Measurements from ENCODE around the gene NEU2.
"Not testable (repeated sequence)": the region's sequence is repeated elsewhere in the genome, so short reads cannot be mapped to it uniquely, and the experiment has no call there.

Gene NEU2

DNA sequence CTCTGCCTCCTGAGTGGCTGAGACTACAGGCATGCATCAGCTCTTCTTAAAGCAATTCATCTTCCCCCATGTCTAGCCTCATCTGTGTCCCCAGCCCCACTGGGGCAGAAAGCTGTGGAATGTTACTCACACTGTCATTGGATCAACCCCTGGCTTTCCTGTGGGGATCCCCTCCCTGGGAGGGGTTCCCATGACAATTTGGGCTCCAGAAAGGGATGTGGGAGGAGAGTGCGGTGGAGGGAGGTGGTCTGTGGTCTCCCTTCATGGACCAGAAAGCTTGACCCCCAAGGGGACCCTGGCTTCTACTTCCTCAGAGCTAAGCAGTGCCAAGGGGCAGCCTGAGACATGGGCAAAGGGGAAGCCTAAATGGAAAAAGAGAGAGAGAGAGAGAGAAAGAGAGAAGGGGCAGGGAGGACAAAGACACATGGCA lies 20.8 kb upstream of the NEU2 start:
- DNase-seq (ENCODE audit: insufficient read length) (no peak), FAIRE-seq (no peak)
- TF ChIP-seq POLR2AphosphoS5 (IDR thresholded peaks at IDR 0.05; ENCODE audit: low read depth, low read length) (no peak), POLR2A (IDR thresholded peaks at IDR 0.05; ENCODE audit: low read depth, low read length) (no peak), TAF1 (IDR thresholded peaks at IDR 0.05; ENCODE audit: borderline replicate concordance, low read depth, low read length) (no peak)

GRCh38 chr2:233012301-233012971 lies 20.0 kb upstream of the NEU2 start:
- TF ChIP-seq TAF1 (IDR thresholded peaks at IDR 0.05; ENCODE audit: borderline replicate concordance, low read depth, low read length): no peak
- TF ChIP-seq POLR2A (IDR thresholded peaks at IDR 0.05; ENCODE audit: low read depth, low read length): no peak
- no peak for TF ChIP-seq POLR2AphosphoS5 (IDR thresholded peaks at IDR 0.05; ENCODE audit: low read depth, low read length)
- no peak for FAIRE-seq
- DNase-seq (ENCODE audit: insufficient read length): no peak

GRCh38 chr2:233013027-233013461 lies 19.4 kb upstream of the NEU2 start, which contains the start of gene NGEF:
Gene NGEF, minus strand, starts transcription at chr2:233013256. Its CDS starts 38,366 bp downstream, at chr2:232974890.
- FAIRE-seq (no peak), DNase-seq (ENCODE audit: insufficient read length) (no peak)
- TF ChIP-seq TAF1 (IDR thresholded peaks at IDR 0.05; ENCODE audit: borderline replicate concordance, low read depth, low read length) (no peak), POLR2A (IDR thresholded peaks at IDR 0.05; ENCODE audit: low read depth, low read length) (no peak), POLR2AphosphoS5 (IDR thresholded peaks at IDR 0.05; ENCODE audit: low read depth, low read length) (no peak)

- FAIRE-seq (no peak), DNase-seq (ENCODE audit: insufficient read length) (no peak)
- TF ChIP-seq POLR2A (IDR thresholded peaks at IDR 0.05; ENCODE audit: low read depth, low read length) (no peak), TAF1 (IDR thresholded peaks at IDR 0.05; ENCODE audit: borderline replicate concordance, low read depth, low read length) (no peak), POLR2AphosphoS5 (IDR thresholded peaks at IDR 0.05; ENCODE audit: low read depth, low read length) (no peak)
These were observed 18.8 kb upstream of the NEU2 start for GRCh38 chr2:233013650-233014049.

DNA sequence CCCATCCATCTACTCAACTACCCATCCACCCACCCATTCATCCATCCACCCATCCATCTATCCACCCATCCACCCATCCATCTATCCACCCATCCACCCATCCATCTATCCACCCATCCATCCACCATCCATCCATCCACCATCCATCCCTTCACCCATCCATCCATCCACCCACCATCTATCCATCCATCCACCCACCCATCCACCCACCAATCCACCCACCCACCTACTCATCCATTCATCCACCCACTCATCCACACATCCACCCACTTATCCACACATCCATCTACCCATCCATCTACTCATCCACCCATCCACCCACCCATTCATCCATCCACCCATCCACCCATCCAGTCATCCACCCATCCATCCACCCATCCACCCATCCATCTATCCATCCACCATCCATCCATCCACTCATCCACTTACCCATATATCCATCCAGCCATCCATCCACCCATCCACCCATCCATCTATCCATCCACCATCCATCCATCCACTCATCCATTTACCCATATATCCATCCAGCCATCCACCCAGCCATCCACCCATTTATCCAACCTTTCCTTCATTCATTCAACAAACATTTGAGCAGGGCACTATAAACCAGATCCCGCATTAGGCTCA lies 17.3 kb upstream of the NEU2 start:
- TF ChIP-seq POLR2A (IDR thresholded peaks at IDR 0.05; ENCODE audit: low read depth, low read length): no peak
- TF ChIP-seq TAF1 (IDR thresholded peaks at IDR 0.05; ENCODE audit: borderline replicate concordance, low read depth, low read length): no peak
- TF ChIP-seq POLR2AphosphoS5 (IDR thresholded peaks at IDR 0.05; ENCODE audit: low read depth, low read length): no peak
- FAIRE-seq: no peak
- no peak for DNase-seq (ENCODE audit: insufficient read length)

DNA sequence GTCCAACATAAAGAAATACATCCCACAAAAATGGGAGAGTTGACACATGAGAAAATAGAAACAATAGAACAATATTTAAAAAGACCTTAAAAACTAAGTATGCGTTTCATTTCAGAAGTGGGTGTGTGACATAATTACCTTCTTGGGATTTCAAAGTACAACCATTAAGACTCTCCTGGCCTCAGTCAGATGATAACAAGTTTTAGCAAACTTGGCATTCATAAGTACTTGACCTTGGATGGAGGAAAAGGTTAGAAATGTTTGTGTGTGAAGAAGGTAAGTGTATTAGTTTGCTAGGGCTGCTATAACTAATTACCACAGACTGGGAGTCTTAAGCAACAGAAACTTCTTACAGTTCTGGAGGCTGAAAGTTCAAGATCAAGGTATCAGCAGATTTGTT lies 14.5 kb upstream of the NEU2 start:
- DNase-seq (ENCODE audit: insufficient read length) (no peak), FAIRE-seq (no peak)
- no peak for TF ChIP-seq TAF1 (IDR thresholded peaks at IDR 0.05; ENCODE audit: borderline replicate concordance, low read depth, low read length)
- TF ChIP-seq POLR2AphosphoS5 (IDR thresholded peaks at IDR 0.05; ENCODE audit: low read depth, low read length): no peak
- no peak for TF ChIP-seq POLR2A (IDR thresholded peaks at IDR 0.05; ENCODE audit: low read depth, low read length)

DNA sequence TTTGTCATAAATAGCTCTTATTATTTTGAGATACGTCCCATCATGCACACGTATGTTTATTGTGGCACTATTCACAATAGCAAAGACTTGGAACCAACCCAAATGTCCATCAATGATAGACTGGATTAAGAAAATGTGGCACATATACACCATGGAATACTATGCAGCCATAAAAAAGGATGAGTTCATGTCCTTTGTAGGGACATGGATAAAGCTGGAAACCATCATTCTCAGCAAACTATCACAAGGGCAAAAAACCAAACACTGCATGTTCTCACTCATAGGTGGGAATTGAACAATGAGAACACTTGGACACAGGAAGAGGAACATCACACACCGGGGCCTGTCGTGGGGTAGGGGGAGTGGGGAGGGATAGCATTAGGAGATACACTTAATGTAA lies 12.9 kb upstream of the NEU2 start:
- not testable (repeated sequence) for DNase-seq (ENCODE audit: insufficient read length); FAIRE-seq

DNA sequence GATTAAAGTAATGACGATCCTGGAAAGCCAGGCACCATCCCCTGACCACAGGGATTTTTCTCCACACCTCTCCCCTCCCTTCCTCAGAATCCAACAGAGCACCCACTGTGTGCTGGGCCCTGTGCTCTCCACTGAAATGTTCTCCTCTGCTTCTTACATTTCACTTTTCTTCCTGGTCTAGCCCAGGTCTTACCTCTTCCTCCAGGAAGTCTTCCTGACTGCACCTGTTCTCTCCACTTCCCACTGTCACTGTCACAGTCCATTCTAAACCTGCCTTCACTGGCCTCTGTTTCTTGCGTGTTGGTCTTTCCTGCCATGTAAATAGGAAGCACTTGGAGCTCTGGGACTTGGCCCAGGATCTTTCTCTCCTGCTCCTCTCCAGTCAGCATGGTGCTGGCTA lies 12.0 kb upstream of the NEU2 start:
- DNase-seq (ENCODE audit: insufficient read length) (no peak), FAIRE-seq (no peak)
- no peak for TF ChIP-seq POLR2A (IDR thresholded peaks at IDR 0.05; ENCODE audit: low read depth, low read length)
- TF ChIP-seq POLR2AphosphoS5 (IDR thresholded peaks at IDR 0.05; ENCODE audit: low read depth, low read length): no peak
- TF ChIP-seq TAF1 (IDR thresholded peaks at IDR 0.05; ENCODE audit: borderline replicate concordance, low read depth, low read length): no peak

DNA sequence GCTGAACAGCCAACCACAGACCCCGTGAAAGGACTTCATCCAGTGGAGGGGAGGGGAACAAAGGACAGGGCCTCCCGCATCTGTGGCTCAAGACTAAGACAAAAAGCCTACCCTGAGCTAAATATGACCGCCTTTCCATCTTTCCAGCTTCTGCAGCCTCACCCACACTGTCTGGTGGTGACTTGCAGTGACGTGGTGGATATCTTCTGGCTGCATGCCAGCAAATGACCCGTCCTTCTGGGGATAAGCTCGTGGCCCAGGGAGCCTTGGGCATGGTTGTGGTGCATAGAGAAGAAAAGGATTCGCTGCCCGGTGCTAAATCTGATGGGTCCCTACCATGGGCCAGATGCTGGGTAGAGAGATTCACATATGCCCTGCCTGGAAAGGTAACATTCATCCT lies 10.7 kb upstream of the NEU2 start:
- DNase-seq (ENCODE audit: insufficient read length): no peak
- TF ChIP-seq POLR2AphosphoS5 (IDR thresholded peaks at IDR 0.05; ENCODE audit: low read depth, low read length) (no peak), TAF1 (IDR thresholded peaks at IDR 0.05; ENCODE audit: borderline replicate concordance, low read depth, low read length) (no peak), POLR2A (IDR thresholded peaks at IDR 0.05; ENCODE audit: low read depth, low read length) (no peak)
- FAIRE-seq: no peak

GRCh38 chr2:233022561-233022960 lies 9.9 kb upstream of the NEU2 start:
- FAIRE-seq (no peak), DNase-seq (ENCODE audit: insufficient read length) (no peak)
- TF ChIP-seq POLR2AphosphoS5 (IDR thresholded peaks at IDR 0.05; ENCODE audit: low read depth, low read length) (no peak), POLR2A (IDR thresholded peaks at IDR 0.05; ENCODE audit: low read depth, low read length) (no peak), TAF1 (IDR thresholded peaks at IDR 0.05; ENCODE audit: borderline replicate concordance, low read depth, low read length) (no peak)

- DNase-seq (ENCODE audit: insufficient read length) (no peak), FAIRE-seq (no peak)
- no peak for TF ChIP-seq TAF1 (IDR thresholded peaks at IDR 0.05; ENCODE audit: borderline replicate concordance, low read depth, low read length)
These were observed 9.3 kb upstream of the NEU2 start for GRCh38 chr2:233023007-233023760.
